Stimulated activated naive CD8-positive, alpha-beta T cell treated with anti-CD3 and anti-CD28 coated beads, Interleukin-15, amount 100 ng/mL, for 72 hours (primary cell): ENCODE results near the gene VANGL2.

Experiments
- ATAC-seq: fragments of 150-1000 bp; cut with Tn5 transposase; 2 replicates; pipeline ENCODE4 v1.10.0; 2021; ENCODE audit warnings: mild to moderate bottlenecking, moderate library complexity
- DNase-seq, 2 donors: peaks; one replicate each; pipeline ENCODE4 v3.0.0; 2021 to 2022
- H3K27ac Mint-ChIP-seq, 2 donors: one replicate each; pipeline ENCODE4 v1.8.0; 2022; ENCODE audit warnings: mild to moderate bottlenecking in 2 of 2, mixed read lengths in 2 of 2, moderate library complexity in 2 of 2
- H3K27me3 Mint-ChIP-seq: one replicate; pipeline ENCODE4 v1.8.0; 2022; ENCODE audit warnings: mixed read lengths
- H3K4me1 Mint-ChIP-seq: one replicate; pipeline ENCODE4 v1.8.0; 2022; ENCODE audit warnings: mild to moderate bottlenecking, mixed read lengths
- H3K4me3 Mint-ChIP-seq, 2 donors: one replicate each; pipeline ENCODE4 v1.8.0; 2022; ENCODE audit warnings: mild to moderate bottlenecking in 2 of 2, mixed read lengths in 2 of 2, moderate library complexity in 1 of 2
- H3K9me3 Mint-ChIP-seq, 2 donors: one replicate each; pipeline ENCODE4 v1.8.0; 2022; ENCODE audit warnings: mixed read lengths in 2 of 2

VANGL2 gene

GRCh38 chr1:160451119-160451858 lies 50.9 kb downstream of the VANGL2 start:
- DNase-seq (no peak), ATAC-seq (no peak)
- no peaks in the 10 kb centered on the region for H3K27me3 Mint-ChIP-seq
- H3K9me3 Mint-ChIP-seq, result peaks cover 0 to 4% of the 10 kb centered on the region in 2 donors
- peak overlapping the region; percentile 55 to 97 for H3K27ac Mint-ChIP-seq
- H3K4me1 Mint-ChIP-seq, result peaks cover 77% of the 10 kb centered on the region
- H3K4me3 Mint-ChIP-seq, result peak overlapping the region; percentile 63 to 66

GRCh38 chr1:160451859-160452232 lies 51.5 kb downstream of the VANGL2 start:
- ATAC-seq, result no peak
- Mint-ChIP-seq H3K9me3 (peaks cover 0 to 4% of the 10 kb centered on the region in 2 donors), H3K27me3 (no peaks in the 10 kb centered on the region), H3K4me1 (peaks cover 77% of the 10 kb centered on the region), H3K4me3 (peak overlapping the region; percentile 63 to 66), H3K27ac (peak overlapping the region; percentile 55 to 97)
- no peak for DNase-seq

- Mint-ChIP-seq H3K9me3 (peaks cover 0 to 4% of the 10 kb centered on the region in 2 donors), H3K4me3 (peak overlapping the region; percentile 0 to 57), H3K27ac (peak overlapping the region in 1 of 2 donors; percentile 97), H3K4me1 (peaks cover 81% of the 10 kb centered on the region), H3K27me3 (no peaks in the 10 kb centered on the region)
- ATAC-seq (peak; percentile 56), DNase-seq (peak in 1 of 2 donors; percentile 36)
Measured at GRCh38 chr1:160453443-160453842, 53.1 kb downstream of the VANGL2 start.

GRCh38 chr1:160454371-160455152 lies 54.2 kb downstream of the VANGL2 start:
- peak in 1 of 2 donors; percentile 66 for DNase-seq
- Mint-ChIP-seq H3K9me3 (no peaks in the 10 kb centered on the region), H3K27me3 (no peaks in the 10 kb centered on the region), H3K4me1 (peaks cover 87% of the 10 kb centered on the region), H3K4me3 (peak overlapping the region; percentile 36 to 72), H3K27ac (peak overlapping the region; percentile 84 to 93)
- ATAC-seq, result peak; percentile 93

- peaks cover 90% of the 10 kb centered on the region for H3K4me1 Mint-ChIP-seq
- no peak for ATAC-seq
- no peak for DNase-seq
- H3K4me3 Mint-ChIP-seq, result peak overlapping the region; percentile 49 to 72
- no peaks in the 10 kb centered on the region for H3K27me3 Mint-ChIP-seq
- H3K27ac Mint-ChIP-seq, result peak overlapping the region; percentile 84 to 93
- no peaks in the 10 kb centered on the region for H3K9me3 Mint-ChIP-seq
Measured at GRCh38 chr1:160455153-160455517, 54.8 kb downstream of the VANGL2 start.

- H3K4me1 Mint-ChIP-seq, result peaks cover 95% of the 10 kb centered on the region
- no peak for ATAC-seq
- no peaks in the 10 kb centered on the region for H3K27me3 Mint-ChIP-seq
- H3K4me3 Mint-ChIP-seq, result peak overlapping the region in 1 of 2 donors; percentile 78
- H3K9me3 Mint-ChIP-seq, result no peaks in the 10 kb centered on the region
- peak overlapping the region; percentile 94 to 98 for H3K27ac Mint-ChIP-seq
- DNase-seq, result no peak
Measured at GRCh38 chr1:160459056-160459455, 58.7 kb downstream of the VANGL2 start.

- Mint-ChIP-seq H3K4me1 (peaks cover 96% of the 10 kb centered on the region), H3K9me3 (no peaks in the 10 kb centered on the region), H3K4me3 (peak overlapping the region; percentile 78 to 81), H3K27ac (peak overlapping the region; percentile 94 to 98), H3K27me3 (no peaks in the 10 kb centered on the region)
- peak; percentile 58 for ATAC-seq
- no peak for DNase-seq
Measured at GRCh38 chr1:160459687-160460086, 59.3 kb downstream of the VANGL2 start.

GRCh38 chr1:160460214-160460642 lies 59.9 kb downstream of the VANGL2 start:
- Mint-ChIP-seq H3K9me3 (no peaks in the 10 kb centered on the region), H3K27ac (peak overlapping the region; percentile 94 to 98), H3K4me1 (peaks cover 96% of the 10 kb centered on the region), H3K27me3 (no peaks in the 10 kb centered on the region), H3K4me3 (peak overlapping the region; percentile 78 to 81)
- no peak for DNase-seq
- ATAC-seq, result peak; percentile 53

GRCh38 chr1:160460683-160461287 lies 60.4 kb downstream of the VANGL2 start:
- Mint-ChIP-seq H3K4me1 (peaks cover 96% of the 10 kb centered on the region), H3K9me3 (peaks cover 0 to 3% of the 10 kb centered on the region in 2 donors), H3K4me3 (peak overlapping the region; percentile 78 to 81), H3K27me3 (no peaks in the 10 kb centered on the region), H3K27ac (peak overlapping the region; percentile 94 to 98)
- DNase-seq (peak in 1 of 2 donors; percentile 48), ATAC-seq (peak; percentile 83)

GRCh38 chr1:160465123-160465522 lies 64.8 kb downstream of the VANGL2 start:
- Mint-ChIP-seq H3K4me1 (peaks cover 89% of the 10 kb centered on the region), H3K27ac (no peak overlapping the region), H3K9me3 (peaks cover 0 to 5% of the 10 kb centered on the region in 2 donors), H3K27me3 (no peaks in the 10 kb centered on the region), H3K4me3 (peak overlapping the region; percentile 2 to 48)
- ATAC-seq (no peak), DNase-seq (no peak)

- DNase-seq, result no peak
- Mint-ChIP-seq H3K27me3 (no peaks in the 10 kb centered on the region), H3K9me3 (peaks cover 0 to 5% of the 10 kb centered on the region in 2 donors), H3K4me3 (peak overlapping the region in 1 of 2 donors; percentile 5), H3K27ac (peak overlapping the region in 1 of 2 donors; percentile 9), H3K4me1 (peaks cover 72% of the 10 kb centered on the region)
- no peak for ATAC-seq
Measured at GRCh38 chr1:160466961-160467360, 66.6 kb downstream of the VANGL2 start.

GRCh38 chr1:160467576-160467975 lies 67.2 kb downstream of the VANGL2 start:
- no peak for DNase-seq
- Mint-ChIP-seq H3K4me3 (peak overlapping the region; percentile 21 to 70), H3K27me3 (no peaks in the 10 kb centered on the region), H3K4me1 (peaks cover 65% of the 10 kb centered on the region), H3K27ac (peak overlapping the region in 1 of 2 donors; percentile 86), H3K9me3 (peaks cover 0 to 5% of the 10 kb centered on the region in 2 donors)
- ATAC-seq, result no peak

GRCh38 chr1:160471253-160471652 lies 70.9 kb downstream of the VANGL2 start:
- no peaks in the 10 kb centered on the region for H3K9me3 Mint-ChIP-seq
- DNase-seq (no peak), ATAC-seq (peak; percentile 83)

GRCh38 chr1:160472112-160472511 lies 71.7 kb downstream of the VANGL2 start:
- ATAC-seq (no peak), DNase-seq (no peak)
- Mint-ChIP-seq H3K9me3 (no peaks in the 10 kb centered on the region), H3K27me3 (no peaks in the 10 kb centered on the region), H3K27ac (no peak overlapping the region), H3K4me3 (no peak overlapping the region), H3K4me1 (peaks cover 20% of the 10 kb centered on the region)

More at GRCh38 chr1:160471253-160471652, 70.9 kb downstream of the VANGL2 start:
- no peaks in the 10 kb centered on the region for H3K27me3 Mint-ChIP-seq
- H3K4me3 Mint-ChIP-seq, result no peak overlapping the region
- H3K27ac Mint-ChIP-seq, result no peak overlapping the region
- peaks cover 29% of the 10 kb centered on the region for H3K4me1 Mint-ChIP-seq

- peaks cover 12% of the 10 kb centered on the region for H3K4me1 Mint-ChIP-seq
- peak; percentile 96 for ATAC-seq
- H3K27me3 Mint-ChIP-seq, result no peaks in the 10 kb centered on the region
- no peak for DNase-seq
- H3K9me3 Mint-ChIP-seq, result peaks cover 13 to 14% of the 10 kb centered on the region in 2 donors
- no peak overlapping the region for H3K27ac Mint-ChIP-seq
- H3K4me3 Mint-ChIP-seq, result no peak overlapping the region
Measured at GRCh38 chr1:160474392-160475242, 74.3 kb downstream of the VANGL2 start.
